ENCODE measurements around the gene ABCA13. TPM values are rescaled to one million over a fixed set of nuclear protein-coding genes. Genes with fewer than 3 reads are reported as not detected.
"Not testable (repeated sequence)": the region's sequence is repeated elsewhere in the genome, so short reads cannot be mapped to it uniquely, and the experiment has no call there.

ABCA13 gene
- total and polyA plus RNA-seq, 2 of the 4 experiments (the other 2 are of a cell fraction): under 0.01 to 0.07 TPM

DNA sequence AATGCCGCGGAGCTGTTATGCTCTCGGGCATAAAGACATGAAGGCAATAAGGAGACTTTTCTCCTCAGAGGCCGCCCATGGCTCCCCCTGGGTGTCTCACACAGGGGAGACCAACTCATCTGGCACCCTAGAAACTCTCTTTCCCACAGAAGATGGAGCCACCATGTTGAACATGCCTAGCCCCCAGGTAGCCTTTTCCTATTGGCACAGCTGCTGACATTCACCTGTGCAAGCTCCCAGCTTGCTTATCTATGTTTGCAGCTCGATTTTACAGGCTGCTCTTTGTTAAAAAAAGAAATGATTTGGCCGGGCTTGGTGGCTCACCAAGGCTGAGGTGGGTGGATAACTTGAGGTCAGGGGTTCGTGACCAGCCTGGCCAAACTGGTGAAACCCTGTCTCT lies 23.6 kb upstream of the ABCA13 start:
- H3K4me3 ChIP-seq (ENCODE audit: insufficient read depth, low read depth, low read length); CTCF ChIA-PET; H3K9me1 ChIP-seq (ENCODE audit: insufficient read depth, low read length); H2BK15ac ChIP-seq (ENCODE audit: low read depth, low read length); BruUV-seq (replicated peaks); intact Hi-C loops (cut with micrococcal nuclease); H3K4ac ChIP-seq (ENCODE audit: low read depth, low read length); dilution Hi-C loops (cut with HindIII; ENCODE audit: low sequenced_read_pairs, unreplicated experiment); H3K9me3 ChIP-seq (ENCODE audit: control insufficient read depth, insufficient read depth, low read length); H2AK5ac ChIP-seq (ENCODE audit: low read depth, low read length); DNase-seq; H2BK20ac ChIP-seq (ENCODE audit: low read depth, low read length); H3K18ac ChIP-seq (ENCODE audit: low read depth, low read length); H3K79me1 ChIP-seq (ENCODE audit: low read depth in 1 of 2, low read length in 2 of 2); H3K27ac ChIP-seq (ENCODE audit: insufficient read depth, low read length); POLR2A ChIA-PET (ENCODE audit: unreplicated experiment); H3K4me2 ChIP-seq (ENCODE audit: low read depth, low read length); H4K91ac ChIP-seq (ENCODE audit: insufficient read depth, low read depth, low read length); H2BK120ac ChIP-seq (ENCODE audit: low read depth, low read length); H2BK5ac ChIP-seq (ENCODE audit: low read depth, low read length, poor library complexity, severe bottlenecking); H2AK9ac ChIP-seq (replicated peaks; ENCODE audit: low read depth, low read length, poor library complexity); ATAC-seq (ENCODE audit: low read depth); in situ Hi-C loops (cut with MboI; ENCODE audit: low sequenced_read_pairs); H4K5ac ChIP-seq (ENCODE audit: low read depth, low read length); H3K9ac ChIP-seq (ENCODE audit: low read depth, low read length); H4K20me1 ChIP-seq (ENCODE audit: insufficient read depth, low read length); H3K4me1 ChIP-seq (ENCODE audit: control insufficient read depth, insufficient read depth, low read length); H3K14ac ChIP-seq (replicated peaks; ENCODE audit: low read depth, low read length); H3K36me3 ChIP-seq (ENCODE audit: control insufficient read depth, insufficient read depth, low read length); H3K56ac ChIP-seq (ENCODE audit: extremely low read depth, insufficient read depth, low read length); H2AFZ ChIP-seq (replicated peaks; ENCODE audit: low read length, poor library complexity); H3K23ac ChIP-seq (ENCODE audit: low read depth, low read length); H4K8ac ChIP-seq (ENCODE audit: low read depth in 2 of 2, low read length in 2 of 2): not testable (repeated sequence)
- peaks cover 12% of the 10 kb centered on the region for H3K27me3 ChIP-seq (ENCODE audit: control insufficient read depth, insufficient read depth, low read length)
- no CpG with 5 or more reads among the region's 7 CpGs for WGBS, 2 experiments (ENCODE audit: extremely low coverage in 2 of 2, insufficient read length in 1 of 2)
